ENCODE results near the gene WDR90. TPM values are rescaled to one million over a fixed set of nuclear protein-coding genes. Genes with fewer than 3 reads are reported as not detected.
A peak's percentile ranks its signal among the peaks of the same experiment; 100 is the strongest.

WDR90 gene
- total RNA-seq, 4 donors from 2014 or later = 2.9 to 9.8 (median 6.5) TPM

GRCh38 chr16:666572-666971 lies 17.4 kb downstream of the WDR90 start:
- in situ Hi-C loops (cut with MboI; ENCODE audit: low sequenced_read_pairs in 4 of 4) = no loop called here
- no peak overlapping the region for H3K4me3 ChIP-seq
- H3K4me1 ChIP-seq = peaks cover 7 to 18% of the 10 kb centered on the region in 2 donors
- intact Hi-C loops (cut with DNase I; ENCODE audit: low total_unique reads) = no loop called here
- no peaks in the 10 kb centered on the region for H3K27me3 ChIP-seq
- DNase-seq (no peak), ATAC-seq (no peak)
- TF ChIP-seq POLR2A (IDR thresholded peaks at IDR 0.05) (no peak), CTCF (IDR thresholded peaks at IDR 0.05 in 4 of 5, conservative IDR thresholded peaks at IDR 0.05 in 1 of 5) (no peak)
- no peaks in the 10 kb centered on the region for H3K9me3 ChIP-seq
- peaks cover 0 to 24% of the 10 kb centered on the region in 2 donors for H3K36me3 ChIP-seq
- no peak overlapping the region for H3K27ac ChIP-seq

- peaks cover 7 to 18% of the 10 kb centered on the region in 2 donors for H3K4me1 ChIP-seq
- no peaks in the 10 kb centered on the region for H3K27me3 ChIP-seq
- intact Hi-C loops (cut with DNase I; ENCODE audit: low total_unique reads) = no loop called here
- in situ Hi-C loops (cut with MboI; ENCODE audit: low sequenced_read_pairs in 4 of 4) = no loop called here
- H3K36me3 ChIP-seq = peaks cover 0 to 30% of the 10 kb centered on the region in 2 donors
- H3K9me3 ChIP-seq = no peaks in the 10 kb centered on the region
- no peak for ATAC-seq
- no peak for DNase-seq
- peak overlapping the region; percentile 79 to 97 (median 92) for H3K27ac ChIP-seq
- H3K4me3 ChIP-seq = peak overlapping the region in 2 of 4 donors; percentile 78 to 86
- TF ChIP-seq POLR2A (IDR thresholded peaks at IDR 0.05) (no peak), CTCF (IDR thresholded peaks at IDR 0.05 in 4 of 5, conservative IDR thresholded peaks at IDR 0.05 in 1 of 5) (no peak)
Observed at GRCh38 chr16:667113-667779, 18.1 kb downstream of the WDR90 start.

GRCh38 chr16:667780-668518 lies 18.8 kb downstream of the WDR90 start, which contains the start of gene RHOT2:
Gene RHOT2 (plus strand): TSS chr16:668132. CDS start chr16:668200, 68 bp downstream.
- Histone ChIP-seq H3K27me3 (no peaks in the 10 kb centered on the region), H3K4me1 (peaks cover 7 to 18% of the 10 kb centered on the region in 2 donors), H3K36me3 (peaks cover 0 to 37% of the 10 kb centered on the region in 2 donors), H3K9me3 (no peaks in the 10 kb centered on the region), H3K27ac (peak within 1 kb of the TSS; percentile 79 to 97 (median 92)), H3K4me3 (peak within 1 kb of the TSS; percentile 78 to 98 (median 92))
- intact Hi-C loops (cut with DNase I; ENCODE audit: low total_unique reads) = no loop called here
- ATAC-seq (peak; percentile 86 to 90), DNase-seq (peak; percentile 83 to 90)
- in situ Hi-C loops (cut with MboI; ENCODE audit: low sequenced_read_pairs in 4 of 4) = no loop called here
- TF ChIP-seq POLR2A (IDR thresholded peaks at IDR 0.05) (peak; percentile 49 to 87), CTCF (IDR thresholded peaks at IDR 0.05 in 4 of 5, conservative IDR thresholded peaks at IDR 0.05 in 1 of 5) (peak; percentile 77 to 98 (median 89))

GRCh38 chr16:668519-669171 lies 19.5 kb downstream of the WDR90 start:
- H3K27ac ChIP-seq = peak overlapping the region; percentile 79 to 97 (median 92)
- ATAC-seq (peak; percentile 17 to 18), DNase-seq (no peak)
- no peak for TF ChIP-seq CTCF (IDR thresholded peaks at IDR 0.05 in 4 of 5, conservative IDR thresholded peaks at IDR 0.05 in 1 of 5)
- no peak for TF ChIP-seq POLR2A (IDR thresholded peaks at IDR 0.05)
- peaks cover 0 to 44% of the 10 kb centered on the region in 2 donors for H3K36me3 ChIP-seq
- intact Hi-C loops (cut with DNase I; ENCODE audit: low total_unique reads) (no loop called here), in situ Hi-C loops (cut with MboI; ENCODE audit: low sequenced_read_pairs in 4 of 4) (no loop called here)
- H3K9me3 ChIP-seq = no peaks in the 10 kb centered on the region
- no peaks in the 10 kb centered on the region for H3K27me3 ChIP-seq
- H3K4me1 ChIP-seq = peaks cover 7 to 18% of the 10 kb centered on the region in 2 donors
- H3K4me3 ChIP-seq = peak overlapping the region; percentile 78 to 98 (median 92)
